Measurements from ENCODE around the gene CDK11A.
A peak's percentile ranks its signal among the peaks of the same experiment; 100 is the strongest.
"Not testable (repeated sequence)": the region's sequence is repeated elsewhere in the genome, so short reads cannot be mapped to it uniquely, and the experiment has no call there.

CDK11A gene

GRCh38 chr1:1754051-1754815 lies 30.1 kb upstream of the CDK11A start:
- no peak for DNase-seq (ENCODE audit: low spot score)

DNA sequence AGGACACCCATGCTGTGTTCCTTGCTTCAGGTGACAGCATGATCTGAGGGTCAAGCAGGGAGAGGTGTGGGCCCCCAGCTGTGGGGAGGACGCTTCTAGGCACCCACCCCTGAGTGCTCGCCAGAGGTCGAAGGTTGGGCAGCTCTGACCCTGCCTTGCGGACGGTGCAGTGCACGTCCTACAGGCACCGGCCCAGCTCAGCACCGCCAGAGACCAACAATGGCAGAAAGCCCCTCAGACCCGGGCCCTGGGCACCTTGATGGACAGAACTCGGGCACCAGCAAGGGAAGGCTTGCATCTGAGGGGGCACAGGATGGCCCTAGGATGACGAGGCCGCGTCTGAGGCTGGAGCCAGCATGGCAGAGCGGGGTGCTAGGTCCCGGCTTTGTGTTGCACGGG lies 29.4 kb upstream of the CDK11A start:
- DNase-seq (ENCODE audit: low spot score): no peak

DNA sequence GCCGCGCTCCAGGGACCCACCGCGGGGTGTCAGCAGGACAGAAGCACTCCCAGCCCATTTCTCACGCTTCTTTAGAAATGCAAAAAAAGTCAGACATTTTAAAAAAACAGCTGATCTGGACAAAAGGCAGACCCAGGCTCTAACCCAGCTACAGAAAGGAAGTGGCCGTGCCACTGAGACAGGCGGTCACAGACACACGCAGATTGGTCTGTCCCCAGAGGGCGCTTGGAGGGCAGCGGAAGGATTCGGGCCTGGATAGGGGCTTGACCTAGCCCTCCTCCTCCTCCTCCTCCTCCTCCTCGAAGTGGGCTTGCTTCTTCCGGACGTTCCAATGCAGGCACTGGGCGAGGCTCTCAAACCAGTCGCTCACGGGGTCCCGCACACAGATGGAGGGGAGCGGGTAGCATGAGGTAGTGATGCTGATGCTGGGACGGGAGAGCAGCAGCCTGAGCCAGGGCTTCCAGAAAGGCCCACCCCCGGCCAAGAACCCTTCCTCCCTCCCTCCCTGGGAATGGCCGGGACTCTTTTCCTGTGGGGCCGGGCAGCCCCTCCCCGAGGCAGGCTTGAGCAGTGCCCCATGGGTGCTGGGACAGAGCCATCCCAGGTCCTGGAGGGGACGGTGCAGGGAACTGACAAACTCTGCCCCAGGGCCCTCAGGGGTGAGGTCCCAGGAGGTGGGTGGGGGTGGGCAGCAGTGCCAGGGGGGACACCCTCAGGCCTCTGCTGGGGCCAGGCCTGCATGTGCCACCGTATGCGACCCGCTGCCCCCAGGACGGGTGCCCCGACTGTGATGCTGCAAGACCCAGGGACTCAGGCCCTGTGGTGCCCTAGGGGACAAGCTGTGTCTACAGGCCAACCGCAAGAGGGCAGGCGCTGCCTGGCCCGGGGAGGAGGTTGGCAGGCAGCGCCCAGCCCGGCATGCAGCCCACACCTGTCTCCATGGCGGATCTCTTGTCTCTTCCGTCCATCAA lies 28.8 kb upstream of the CDK11A start:
- no peak for DNase-seq (ENCODE audit: low spot score)

DNA sequence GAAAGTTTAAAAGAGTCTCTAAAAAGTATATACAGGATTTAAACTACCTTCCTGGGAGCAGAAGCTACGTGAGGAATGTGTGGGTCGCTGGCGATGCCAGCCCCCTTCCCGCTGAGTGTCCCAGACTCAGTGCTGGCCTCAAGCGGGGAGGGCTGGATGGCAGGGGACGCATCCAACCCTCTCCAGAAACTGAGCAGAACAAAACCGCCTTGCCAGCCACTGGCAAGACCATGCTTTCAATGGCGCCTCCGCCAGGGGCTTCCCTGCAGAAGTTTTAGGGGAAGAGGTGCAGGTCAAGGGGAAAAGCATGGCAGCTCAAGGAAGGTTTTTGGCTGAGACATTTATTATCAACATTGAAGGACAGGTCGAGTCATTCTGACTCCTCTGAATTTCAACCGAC lies 28.0 kb upstream of the CDK11A start:
- no peak for DNase-seq (ENCODE audit: low spot score)

DNA sequence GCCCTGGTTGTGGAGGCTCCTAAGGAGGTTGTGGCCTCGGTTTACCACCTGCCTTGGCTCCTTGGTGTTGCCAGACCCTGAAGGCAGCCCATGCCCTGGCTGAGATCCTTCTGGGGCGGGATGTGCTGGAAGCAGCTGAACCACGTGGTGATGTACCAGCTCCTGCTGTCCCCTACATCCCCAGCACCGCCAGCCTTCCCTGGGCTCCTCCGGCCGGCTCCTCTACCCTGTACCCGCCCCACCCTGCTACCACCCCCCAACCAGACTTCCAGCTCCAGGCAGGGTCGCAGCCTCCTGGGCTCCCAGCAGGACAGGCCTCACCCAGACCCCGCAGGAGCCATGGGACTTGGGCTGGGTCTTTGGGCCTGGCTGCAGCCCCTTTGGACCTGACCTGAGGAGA lies 25.8 kb upstream of the CDK11A start:
- DNase-seq (ENCODE audit: low spot score): not testable (repeated sequence)

DNA sequence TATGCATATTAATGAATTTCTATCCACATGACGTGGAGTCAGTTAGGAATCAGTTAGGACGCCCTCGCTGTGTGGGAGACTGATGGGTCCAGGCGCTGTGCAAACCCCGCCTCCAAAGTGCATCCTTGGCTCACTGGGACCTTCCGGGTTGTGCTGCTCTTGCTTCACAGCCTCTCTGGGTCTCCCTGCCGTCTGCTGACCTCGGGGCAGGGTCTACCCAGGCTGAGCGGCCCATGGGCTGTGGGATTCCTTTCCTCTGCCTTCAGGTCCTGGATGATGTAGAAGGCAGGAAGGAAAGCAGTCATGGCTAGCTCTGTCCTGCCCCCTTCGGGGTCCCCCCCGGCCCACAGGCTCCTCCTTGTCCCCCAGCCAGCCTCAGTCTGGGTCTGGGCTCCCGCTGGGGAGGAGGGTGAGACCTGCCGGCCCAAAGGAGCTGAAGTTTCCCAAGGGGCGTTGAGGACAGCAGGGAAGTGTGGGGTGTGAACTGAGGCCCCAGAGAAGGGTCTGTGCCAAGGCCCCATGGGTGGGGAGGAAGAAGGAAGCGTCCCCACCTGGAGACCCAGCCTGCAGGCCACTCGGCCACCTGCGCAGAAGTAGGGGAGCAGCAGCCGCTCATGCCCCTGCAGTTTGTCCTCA lies 24.6 kb upstream of the CDK11A start:
- no peak for DNase-seq (ENCODE audit: low spot score)

DNA sequence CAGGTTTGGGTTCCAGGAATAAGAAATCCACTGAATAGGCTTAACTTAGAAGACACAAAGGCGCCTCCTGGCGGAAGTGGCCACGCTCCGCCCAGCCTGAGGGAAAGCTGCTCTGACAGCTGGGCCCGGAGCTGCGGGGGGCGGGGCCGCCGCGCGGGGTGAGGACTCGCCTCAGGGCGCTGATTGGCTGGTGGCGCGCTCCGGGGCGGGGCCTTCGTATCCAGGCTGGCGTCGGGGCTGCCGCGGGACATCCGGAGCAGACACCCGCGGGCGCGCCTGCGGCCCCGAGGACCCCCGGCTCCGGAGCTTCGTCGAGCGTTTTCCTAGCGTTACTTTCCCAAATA lies 22.4 kb upstream of the CDK11A start:
- DNase-seq (ENCODE audit: low spot score): not testable (repeated sequence)

DNA sequence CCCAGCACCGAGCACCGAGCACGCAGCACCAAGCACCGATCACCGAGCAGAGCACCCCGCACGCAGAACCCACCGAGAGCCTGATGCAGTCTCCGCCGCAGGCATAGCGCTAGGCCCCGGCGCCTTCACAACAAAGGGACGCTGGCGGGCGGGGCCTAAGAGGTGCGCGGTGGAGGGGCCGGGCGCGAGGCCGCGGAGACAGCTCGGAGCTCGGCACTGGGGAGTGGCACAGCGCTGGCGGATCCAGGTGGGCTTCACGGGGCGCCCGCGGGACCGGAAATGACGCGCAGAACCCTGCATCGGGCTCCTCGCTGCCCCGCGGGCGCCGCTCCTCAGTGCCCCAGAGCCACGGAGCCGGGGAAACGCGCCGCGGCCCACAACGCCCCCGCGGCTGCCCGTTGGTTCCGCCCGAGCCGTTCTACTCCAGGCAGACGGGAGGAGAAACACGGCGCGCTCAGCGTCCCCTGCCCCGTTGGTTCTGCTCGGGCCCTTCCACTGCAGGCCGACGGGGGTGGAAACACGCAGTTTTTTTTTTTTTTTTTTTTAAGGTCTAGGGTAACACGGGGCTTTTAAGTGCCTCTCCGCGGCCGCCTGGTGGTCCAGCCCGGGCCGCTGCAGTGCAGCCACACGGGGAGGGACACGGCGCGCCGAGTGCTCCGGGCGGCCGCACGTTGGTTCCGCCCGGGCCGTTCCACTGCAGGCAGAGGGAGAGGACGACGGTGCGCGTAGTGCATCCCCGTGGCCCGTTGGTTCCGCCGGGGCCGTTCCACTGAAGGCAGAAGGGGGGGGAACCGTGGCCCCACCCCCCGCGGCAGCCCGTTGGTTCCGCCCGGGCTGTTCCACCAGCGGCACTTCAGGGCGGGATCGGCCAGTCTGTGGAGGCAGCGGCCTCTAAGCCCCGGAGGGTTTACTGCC lies 21.8 kb upstream of the CDK11A start:
- DNase-seq (ENCODE audit: low spot score): peak; percentile 64

DNA sequence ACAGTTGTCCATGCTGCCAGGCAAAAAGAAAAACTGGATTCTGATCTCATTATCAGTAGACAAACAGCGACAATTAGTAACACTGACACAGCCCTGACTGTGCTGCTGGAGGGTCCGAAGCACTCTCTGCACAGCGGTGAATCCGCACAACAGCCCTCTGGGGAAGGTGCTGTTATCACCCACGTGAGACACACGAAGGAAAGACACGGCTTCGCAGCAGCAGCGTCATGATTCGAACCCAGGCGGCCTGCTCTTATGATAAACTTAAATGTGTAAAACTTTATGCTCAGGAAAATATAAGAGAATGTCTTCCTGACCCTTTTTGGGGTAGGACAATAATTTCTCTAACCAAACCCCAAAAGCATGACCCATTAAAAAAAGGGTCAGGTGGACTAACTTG lies 18.4 kb upstream of the CDK11A start:
- DNase-seq (ENCODE audit: low spot score): not testable (repeated sequence)

DNA sequence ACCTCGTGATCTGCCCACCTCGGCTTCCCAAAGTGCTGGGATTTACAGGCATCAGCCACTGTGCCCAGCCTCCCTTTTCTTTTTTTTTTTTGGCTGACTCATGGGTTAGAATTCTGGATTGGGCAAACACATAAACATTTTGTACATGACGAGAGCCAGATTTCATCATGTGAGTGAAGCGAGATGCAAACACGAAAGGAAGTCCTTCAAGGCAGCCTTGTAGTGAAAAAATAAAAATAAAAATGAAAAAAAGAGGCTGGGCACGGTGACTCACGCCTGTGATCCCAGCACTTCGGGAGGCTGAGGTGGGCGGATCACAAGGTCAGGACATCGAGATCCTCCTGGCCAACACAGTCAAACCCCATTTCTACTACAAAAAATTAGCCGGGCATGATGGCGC lies 16.9 kb upstream of the CDK11A start:
- not testable (repeated sequence) for DNase-seq (ENCODE audit: low spot score)

DNA sequence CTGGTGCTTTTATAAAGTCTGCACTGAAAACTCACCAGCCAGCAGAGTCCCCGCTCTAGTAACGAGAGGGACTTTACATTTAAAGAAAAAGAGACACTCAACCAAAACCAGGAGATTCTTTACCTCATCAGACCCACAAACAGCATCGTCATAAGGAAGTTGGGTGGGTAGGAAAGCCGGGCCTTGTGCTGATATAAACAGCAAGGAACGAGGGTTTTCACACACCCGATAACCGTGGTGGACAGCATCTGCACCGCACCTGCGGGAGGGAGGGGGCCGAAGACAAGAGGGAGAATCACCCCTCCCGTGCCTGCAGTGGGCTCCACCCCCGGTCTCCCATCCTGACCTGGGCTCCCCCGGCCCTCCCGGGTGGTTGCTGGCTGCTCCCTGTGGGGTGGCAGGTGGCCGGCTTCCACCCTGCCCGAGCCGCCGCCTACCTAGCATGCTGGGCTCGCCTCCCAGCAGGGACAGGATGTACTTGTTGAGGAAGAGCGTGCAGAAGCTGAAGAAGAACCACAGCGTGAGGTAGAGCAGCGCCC lies 14.7 kb upstream of the CDK11A start:
- not testable (repeated sequence) for DNase-seq (ENCODE audit: low spot score)

DNA sequence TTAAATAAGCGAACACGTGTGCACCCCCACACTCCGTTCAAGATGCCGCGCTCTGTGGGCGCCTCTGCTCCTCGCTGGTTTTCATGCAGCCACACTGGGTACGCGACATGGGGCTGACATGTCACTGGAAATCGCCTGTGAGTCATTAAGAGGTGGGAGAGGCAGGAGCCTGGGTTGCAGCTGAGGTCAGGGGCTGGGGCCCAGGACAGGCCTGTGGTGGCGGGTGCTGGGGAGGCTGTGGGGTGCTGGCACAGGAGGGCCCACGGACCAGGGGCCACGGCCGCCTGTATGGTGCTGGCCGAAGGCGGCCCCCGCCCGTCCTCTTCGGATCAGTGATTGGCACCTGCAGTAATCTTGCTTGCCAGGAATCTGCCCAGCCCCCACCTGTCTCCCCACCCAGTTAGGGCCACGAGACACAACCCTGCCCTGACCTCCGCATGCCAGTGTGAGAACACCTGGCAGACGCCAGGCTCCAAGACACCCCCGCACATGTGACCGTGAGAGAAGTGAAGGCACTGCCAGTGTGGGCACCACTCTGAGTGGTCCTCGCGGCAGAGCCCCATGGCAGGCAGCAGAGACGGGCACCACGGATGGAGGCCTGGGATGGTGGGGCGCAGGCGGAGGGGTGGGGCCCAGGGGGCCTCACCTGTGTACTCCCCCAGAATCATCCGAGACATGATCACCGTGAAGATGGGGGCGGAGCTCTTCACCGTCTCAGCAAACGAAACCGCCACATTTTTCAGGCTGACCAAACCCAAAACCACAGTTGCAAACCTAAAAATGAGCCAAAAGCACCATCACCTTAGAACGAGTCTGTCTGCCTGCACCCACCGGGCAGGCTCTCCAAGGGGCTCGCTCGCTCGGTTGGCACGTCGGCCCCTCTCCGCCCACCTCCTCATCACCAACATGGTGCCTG lies 13.8 kb upstream of the CDK11A start:
- not testable (repeated sequence) for DNase-seq (ENCODE audit: low spot score)

GRCh38 chr1:1732381-1732780 lies 8.2 kb upstream of the CDK11A start:
- DNase-seq (ENCODE audit: low spot score): no peak

GRCh38 chr1:1730870-1731269 lies 6.7 kb upstream of the CDK11A start:
- no peak for DNase-seq (ENCODE audit: low spot score)

DNA sequence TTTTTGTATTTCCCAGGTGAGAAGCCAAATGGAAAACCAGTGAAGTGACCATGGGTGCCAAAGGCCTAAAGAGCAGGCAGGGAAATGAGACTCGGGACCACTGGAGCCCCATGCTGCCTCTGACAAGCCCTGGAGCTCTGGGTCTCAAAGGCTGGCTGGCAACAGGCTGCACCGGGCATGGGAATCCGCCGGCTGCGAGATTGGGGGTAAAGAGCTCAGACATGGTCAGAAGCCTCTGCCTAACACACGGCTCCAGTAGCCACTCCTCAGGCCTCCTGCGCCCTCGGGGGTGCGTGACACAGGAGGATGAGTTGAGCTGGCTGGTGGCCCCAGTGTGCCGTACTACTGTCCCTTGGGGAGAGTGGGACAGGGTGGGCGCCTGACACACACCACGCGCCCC lies 6.1 kb upstream of the CDK11A start:
- not testable (repeated sequence) for DNase-seq (ENCODE audit: low spot score)

DNA sequence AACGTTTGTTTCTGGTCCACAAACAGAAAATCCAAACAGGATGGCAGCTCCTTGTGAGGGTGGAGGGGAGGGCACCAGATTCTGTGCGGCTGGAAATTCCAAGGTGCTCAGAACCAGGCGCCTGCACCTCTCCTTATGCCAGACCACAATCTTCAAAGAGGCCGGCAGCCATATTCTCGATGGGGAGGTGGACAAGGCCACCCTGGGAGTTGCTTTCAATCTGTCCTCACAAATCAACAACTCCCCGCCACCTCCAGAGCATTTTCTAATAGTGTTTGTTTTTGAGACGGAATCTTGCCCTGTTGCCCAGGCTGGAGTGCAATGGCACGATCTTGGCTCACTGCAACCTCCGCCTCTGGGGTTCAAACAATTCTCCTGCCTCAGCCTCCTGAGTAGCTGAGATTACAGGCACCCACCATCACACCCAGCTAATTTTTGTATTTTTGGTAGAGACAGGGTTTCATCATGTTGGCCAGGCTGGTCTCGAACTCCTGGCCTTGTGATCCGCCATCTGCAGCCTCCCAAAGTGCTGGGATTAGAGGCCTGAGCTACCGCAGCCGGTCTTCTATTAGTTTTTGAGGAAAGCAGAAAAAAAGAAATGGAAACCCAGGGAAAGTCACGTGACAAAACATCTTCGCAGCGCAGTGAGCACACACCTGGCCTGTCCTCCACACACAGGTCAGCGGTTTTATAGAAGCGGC lies 5.1 kb upstream of the CDK11A start:
- DNase-seq (ENCODE audit: low spot score): not testable (repeated sequence)

DNA sequence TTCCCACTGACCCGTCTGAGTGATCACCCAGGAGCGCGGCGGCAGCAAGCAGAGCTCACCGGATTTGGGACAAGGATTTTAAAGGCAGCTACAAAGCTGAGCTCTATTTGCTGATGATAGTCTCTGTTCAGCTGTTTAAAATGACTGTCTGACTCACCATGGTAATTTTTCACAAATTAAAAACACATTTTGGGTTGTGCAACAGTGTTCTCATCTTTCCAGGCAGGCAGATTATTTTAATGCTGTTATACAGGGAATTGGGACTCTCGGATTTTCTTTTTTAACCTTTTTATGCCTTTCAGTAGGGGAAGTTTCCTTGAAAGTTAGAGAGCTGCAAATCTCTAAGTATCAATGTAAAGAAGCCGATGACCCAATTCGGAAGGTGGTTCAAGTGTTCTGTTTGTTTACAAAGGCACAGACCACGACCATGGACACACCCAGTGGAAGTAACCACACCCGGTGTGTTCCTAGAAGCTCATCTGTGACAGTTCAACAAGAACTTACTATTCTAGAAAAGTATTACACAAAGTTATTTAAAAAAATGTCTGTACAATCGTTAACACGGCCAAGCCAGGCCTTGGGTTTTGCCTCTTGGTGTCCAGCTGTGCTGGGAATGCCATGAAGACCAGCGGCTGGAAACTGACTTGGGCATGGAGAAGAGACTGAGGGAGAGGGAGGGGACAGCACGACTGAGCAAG lies 4.3 kb upstream of the CDK11A start:
- peak; percentile 48 for DNase-seq (ENCODE audit: low spot score)

- DNase-seq (ENCODE audit: low spot score): not testable (repeated sequence)
Measured at GRCh38 chr1:1727131-1727651, 3.0 kb upstream of the CDK11A start.

DNA sequence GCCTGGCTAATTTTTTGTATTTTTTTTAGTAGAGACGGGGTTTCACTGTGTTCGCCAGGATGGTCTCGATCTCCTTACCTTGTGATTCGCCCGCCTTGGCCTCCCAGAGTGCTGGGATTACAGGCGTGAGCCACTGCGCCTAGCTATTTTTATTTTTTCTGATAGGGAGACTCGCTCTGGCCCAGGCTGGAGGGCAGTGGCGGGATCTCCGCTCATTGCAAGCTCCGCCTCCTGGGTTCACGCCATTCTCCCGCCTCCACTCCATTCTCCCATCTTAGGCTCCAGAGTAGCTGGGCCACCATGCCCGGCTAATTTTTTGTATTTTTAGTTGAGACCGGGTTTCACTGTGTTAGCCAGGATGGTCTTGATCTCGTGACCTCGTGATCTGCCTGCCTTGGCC lies 1.9 kb upstream of the CDK11A start:
- DNase-seq (ENCODE audit: low spot score): not testable (repeated sequence)
